Stimulated activated CD4-positive, alpha-beta T cell treated with anti-CD3 and anti-CD28 coated beads, Interleukin-15, amount 100 ng/mL, for 1 hour (primary cell): Measurements from ENCODE around the gene METTL9.
"Not testable (repeated sequence)": the region's sequence is repeated elsewhere in the genome, so short reads cannot be mapped to it uniquely, and the experiment has no call there.

Experiments
- DNase-seq, 2 donors: peaks; one replicate each; pipeline ENCODE4 v3.0.0-alpha.2; 2020; ENCODE audit warnings: low read depth in 1 of 2, low spot score in 1 of 2

The METTL9 gene

DNA sequence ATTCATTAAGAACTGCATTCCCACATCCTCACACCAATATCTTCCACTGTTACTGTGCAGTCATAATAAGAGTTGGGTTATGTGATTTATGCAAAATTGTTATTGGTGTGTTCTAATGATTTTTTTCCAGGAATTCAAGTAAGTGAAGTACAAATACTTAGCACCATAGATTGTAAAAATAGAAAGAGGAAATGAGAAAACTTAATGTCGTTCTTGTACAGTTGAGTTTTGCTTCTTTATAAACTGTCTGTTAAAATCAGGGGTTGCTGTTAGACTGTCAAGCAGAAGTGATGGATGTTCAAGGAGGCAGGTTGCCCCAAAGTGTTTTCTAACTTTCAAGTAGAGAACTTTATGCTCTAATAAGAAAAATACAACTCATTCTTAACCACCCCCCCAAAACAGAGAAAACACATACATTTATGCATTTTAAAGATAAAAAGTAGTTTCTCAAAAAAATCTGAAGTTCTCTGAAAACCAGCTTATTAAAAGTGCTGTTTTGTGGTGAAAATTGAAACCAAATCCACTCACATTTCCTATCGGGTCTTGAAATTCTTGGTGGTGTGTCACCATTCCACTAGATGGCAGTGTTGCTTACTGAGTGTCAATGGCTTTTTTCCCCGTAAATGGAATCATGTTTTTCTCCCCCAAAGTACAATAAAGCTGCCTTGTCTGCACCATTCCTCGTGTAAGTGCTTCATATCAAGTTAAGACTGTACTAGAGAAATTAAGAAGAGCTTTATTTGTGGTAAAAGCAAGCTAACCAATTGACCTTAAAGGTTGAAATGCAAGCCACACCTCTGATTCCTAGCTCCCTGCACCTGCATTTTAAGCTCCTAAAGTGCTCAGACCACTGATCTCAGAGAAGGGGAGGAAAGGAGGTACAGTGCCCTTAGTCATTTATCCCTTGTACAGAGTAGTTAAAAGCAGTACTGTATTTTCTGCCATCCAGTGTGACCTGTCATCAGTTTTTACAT lies 57.7 kb downstream of the METTL9 start:
- no peak for DNase-seq

DNA sequence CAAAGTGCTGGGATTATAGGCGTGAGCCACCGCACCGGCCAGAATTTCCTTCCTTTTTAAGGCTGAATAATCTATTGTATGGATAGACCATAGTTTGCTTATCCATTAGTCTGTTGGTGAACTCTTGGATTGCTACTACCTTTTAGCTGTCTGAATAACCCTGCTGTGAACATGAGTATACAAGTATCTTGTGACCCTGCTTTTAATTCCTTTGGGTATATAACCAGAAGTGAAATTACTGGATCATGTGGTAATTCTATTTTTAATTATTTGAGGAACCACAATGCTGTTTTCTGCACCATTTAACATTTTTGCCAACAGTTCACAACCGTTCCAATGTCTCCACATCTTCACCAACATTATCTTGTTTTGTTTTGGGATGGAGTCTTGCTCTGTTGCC lies 59.7 kb downstream of the METTL9 start:
- DNase-seq, result no peak

DNA sequence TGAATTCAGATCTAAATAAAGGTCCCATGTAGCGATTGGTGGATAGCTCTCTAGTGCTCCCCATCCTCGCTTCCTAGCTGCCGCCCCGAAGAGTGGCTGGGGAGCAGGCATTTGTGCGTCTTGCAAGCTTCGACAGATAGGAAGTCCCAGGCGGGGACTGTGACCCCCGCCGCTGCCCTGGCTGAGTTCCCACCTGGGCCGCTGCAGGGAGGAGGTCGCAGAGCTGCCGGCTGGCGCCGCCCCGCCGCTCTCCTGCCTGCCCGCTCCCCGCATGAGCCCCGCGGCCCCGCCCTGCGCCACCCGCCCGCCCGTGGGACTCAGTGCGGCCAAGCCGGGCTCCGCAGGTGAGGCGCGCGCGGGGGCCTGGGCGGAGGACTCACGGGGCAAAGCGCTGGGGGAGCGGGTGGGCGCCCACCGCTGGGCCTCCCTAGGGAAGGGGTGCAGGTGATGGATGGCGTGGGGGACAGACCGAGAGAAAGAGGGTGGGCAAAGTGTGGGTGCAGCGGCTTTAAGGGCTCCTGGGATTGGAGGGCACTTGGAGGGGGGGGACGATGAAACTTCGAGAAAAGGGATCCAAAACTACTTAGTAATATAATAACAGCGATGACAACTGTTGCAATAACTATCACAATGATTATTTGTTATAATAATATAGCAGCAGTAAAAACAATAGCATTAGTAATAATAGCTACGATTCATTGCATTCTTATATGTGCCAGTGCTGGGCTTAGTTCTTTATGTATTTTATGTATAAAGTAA lies 64.7 kb downstream of the METTL9 start, which contains the start of gene OTOA:
Gene OTOA (plus strand): TSS at position 80 of the 759 bp plus-strand sequence. CDS start 14,547 bp downstream, outside the sequence.
- DNase-seq, result peak in 1 of 2 donors; percentile 16

DNA sequence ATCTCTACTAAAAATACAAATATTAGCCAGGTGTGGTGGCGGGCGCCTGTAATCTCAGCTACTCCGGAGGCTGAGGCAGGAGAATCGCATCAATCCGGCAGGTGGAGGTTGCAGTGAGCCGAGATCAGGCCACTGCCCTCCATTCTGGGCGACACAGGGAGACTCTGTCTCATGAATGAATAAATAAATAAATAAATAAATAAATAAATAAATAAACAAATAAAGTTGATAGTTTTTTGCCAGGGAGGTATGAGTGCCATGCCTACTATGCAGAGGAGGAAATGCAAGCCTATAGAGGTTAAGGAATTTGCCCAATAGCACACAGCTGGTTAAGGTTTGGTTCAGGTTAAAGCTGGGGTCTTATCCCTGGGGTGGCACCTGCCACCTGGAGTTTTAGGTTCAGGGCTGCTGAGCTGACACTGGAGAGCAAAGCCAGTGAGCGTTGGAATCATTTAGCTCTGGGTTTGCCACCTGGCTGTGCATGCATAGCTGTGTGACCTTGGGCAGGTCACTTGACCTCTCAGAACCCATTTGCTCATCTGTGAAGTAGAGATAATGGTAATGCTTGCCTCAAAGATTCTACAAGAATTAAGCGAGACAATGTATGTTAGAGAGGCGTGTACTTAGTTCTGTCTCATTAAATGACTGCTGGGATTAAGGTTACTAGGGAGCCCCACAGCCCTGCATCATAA lies 65.6 kb downstream of the METTL9 start:
- no peak for DNase-seq

DNA sequence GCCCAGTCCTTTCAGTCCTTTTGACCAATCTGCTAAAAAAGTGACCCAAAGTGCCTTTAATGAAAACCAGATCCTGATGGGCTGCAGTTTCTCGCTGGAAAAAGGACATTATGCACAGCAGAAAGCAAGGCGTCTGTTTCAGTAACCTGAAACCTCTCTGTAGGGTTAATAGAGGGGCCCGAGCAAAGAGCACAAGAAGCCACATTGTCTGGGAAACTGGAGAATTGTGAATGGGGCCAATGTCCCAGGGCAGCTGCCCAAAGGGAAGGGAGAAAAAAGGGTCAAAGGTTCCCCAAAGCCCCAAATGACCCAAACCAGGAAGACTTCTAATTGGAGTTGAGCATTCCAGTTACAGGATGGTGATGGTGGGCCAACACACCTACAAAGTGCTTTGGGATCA lies 67.4 kb downstream of the METTL9 start:
- DNase-seq, result no peak

DNA sequence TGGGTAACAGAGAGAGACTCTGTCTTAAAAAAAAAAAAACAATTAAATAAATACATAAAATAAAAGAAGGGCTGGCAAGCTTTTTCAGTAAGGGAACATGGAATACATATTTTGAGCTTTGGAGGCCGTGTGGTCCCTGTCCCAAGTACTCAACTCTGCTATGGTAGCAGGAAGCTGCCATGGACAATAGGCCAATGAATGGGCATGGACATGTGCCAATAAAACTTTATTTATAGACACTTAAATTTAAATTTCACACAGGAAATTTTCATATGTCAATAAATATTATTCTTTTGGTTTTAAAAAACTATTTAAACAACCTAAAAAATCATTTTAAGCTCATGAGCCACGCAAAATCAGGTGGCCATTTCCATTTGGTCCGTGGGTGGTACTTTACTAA lies 68.2 kb downstream of the METTL9 start:
- DNase-seq, result no peak

DNA sequence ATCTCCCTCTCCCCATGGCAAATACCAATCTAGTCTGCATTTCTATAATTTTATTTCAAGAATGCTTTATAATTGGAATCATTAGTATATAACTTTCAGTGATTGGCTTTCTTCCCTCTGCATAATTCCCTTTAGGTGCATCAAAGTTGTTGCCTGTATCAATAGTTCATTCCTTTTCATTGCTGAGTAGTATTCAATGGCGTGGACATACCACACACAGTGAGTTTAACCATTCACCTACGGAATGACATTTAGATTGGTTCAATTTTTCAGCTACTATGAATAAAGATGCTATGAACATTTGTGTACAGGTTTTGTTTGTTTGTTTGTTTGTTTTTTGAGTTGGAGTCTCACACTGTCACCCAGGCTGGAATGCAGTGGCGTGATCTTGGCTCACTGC lies 74.1 kb downstream of the METTL9 start:
- no peak for DNase-seq

DNA sequence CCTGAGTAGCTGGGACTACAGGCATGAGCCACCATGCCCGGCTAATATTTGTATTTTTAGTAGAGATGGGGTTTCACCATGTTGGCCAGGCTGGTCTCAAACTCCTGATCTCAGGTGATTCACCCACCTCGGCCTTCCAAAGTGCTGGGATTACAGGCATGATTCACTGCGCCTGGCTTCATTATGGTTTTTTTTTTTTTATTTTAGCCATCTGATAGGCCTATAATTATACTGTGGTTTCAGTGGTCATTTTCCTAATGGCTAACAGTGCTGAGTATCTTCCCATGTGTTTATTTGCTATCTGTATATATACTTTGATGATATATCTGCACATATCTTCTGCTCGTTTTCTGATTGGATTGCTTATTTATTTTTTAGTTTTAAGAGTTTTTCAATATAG lies 75.1 kb downstream of the METTL9 start:
- not testable (repeated sequence) for DNase-seq

DNA sequence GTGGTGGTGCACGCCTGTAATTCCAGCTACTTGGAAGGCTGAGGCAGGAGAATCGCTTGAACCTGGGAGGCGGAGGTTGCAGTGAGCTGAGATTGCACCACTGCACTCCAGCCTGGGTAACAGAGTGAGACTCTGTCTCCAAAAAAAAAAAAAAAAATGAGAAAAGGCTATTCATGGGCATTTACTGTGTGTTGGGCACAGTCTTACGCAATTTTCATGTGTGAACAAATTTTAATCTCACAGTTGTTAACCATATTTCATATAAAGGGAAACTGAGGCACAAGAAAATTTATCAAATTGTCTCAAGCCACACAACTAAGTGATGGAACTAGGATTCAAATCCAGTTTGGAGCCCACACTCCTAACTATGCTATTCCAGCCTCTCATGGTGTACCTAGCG lies 81.3 kb downstream of the METTL9 start:
- DNase-seq, result not testable (repeated sequence)

DNA sequence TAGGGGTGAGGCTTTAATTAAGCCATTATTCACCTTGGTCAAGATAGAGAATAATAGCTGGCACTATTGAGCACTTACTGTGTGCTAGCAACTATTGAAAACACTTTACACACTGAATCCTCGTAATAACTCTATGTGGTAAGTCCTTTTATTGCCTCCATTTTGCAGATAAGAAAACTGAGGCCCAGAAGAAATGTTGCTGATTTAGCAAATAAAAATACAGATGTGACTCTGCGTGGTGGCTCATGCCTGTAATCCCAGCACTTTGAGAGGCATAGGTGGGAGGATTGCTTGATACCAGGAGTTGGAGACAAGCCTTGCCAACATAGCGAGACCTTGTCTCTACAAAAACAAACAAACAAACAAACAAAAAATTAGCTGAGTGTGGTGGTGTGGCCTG lies 83.8 kb downstream of the METTL9 start:
- DNase-seq, result no peak

DNA sequence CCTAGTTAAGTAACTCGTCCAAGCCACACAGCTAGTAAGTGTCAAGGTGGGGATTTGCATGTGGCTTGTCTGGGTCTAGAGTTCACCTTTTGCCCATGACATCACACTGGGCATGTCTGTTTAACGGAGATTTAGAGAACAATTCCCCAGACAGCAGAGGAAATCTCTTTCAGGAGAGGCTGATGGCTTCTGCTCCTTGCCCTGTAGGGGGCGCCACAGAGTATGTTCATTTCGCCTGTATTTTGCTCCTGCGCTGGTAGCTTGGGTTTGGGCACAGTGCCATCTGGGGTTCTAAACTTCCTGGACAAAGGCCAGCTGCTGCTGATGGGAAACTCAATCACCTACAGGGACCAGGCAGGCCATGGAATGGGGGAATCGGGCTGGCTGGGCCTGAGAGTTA lies 84.8 kb downstream of the METTL9 start:
- DNase-seq, result peak in 1 of 2 donors; percentile 9

DNA sequence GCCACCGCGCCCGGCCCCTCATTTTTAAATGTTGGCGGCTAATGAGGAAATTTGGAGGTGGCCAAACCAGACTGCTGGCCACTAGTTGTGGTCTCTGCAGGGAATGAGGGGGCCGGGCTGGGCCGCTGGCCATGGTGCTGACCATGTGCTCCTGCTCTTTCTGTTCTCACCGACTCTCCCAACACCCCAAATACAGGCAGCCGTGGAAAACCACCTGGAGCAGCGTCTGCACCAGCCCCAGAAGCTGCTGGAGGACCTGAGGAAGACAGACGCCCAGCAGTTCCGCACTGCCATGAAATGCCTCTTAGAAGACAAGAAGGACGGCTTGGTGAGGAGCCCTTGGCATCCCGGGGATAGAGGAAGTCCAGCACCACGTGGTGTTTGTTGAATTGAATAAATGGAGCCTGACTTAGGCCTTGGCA lies 85.7 kb downstream of the METTL9 start:
- DNase-seq, result no peak

DNA sequence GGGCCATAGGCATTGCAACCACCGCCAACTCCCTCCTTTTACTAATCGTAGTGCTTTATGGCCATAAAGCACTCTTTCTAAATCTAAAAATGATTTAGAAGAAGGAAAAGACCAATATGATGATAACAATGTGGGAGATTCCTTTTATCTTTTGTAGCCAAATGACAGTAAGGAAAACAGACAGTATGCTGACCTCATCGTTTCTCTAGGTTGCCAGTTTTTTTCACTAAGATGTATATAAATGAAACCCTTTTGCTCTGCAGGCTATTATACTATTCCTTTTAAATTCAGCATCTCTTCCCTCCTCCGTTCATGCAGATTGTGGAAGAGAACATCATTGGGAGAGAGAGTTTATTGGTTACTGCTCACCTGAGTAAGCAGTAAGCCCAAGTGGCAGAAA lies 89.7 kb downstream of the METTL9 start:
- DNase-seq, result no peak

DNA sequence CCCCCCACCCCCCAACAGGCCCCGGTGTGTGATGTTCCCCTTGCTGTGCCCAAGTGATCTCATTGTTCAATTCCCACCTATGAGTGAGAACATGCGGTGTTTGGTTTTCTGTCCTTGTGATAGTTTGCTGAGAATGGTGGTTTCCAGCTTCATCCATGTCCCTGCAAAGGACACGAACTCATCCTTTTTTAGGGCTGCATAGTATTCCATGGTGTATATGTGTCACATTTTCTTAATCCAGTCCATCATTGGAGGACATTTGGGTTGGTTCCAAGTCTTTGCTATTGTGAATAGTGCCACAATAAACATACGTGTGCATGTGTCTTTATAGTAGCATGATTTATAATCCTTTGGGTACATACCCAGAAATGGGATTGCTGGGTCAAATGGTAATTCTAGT lies 91.6 kb downstream of the METTL9 start:
- not testable (repeated sequence) for DNase-seq

DNA sequence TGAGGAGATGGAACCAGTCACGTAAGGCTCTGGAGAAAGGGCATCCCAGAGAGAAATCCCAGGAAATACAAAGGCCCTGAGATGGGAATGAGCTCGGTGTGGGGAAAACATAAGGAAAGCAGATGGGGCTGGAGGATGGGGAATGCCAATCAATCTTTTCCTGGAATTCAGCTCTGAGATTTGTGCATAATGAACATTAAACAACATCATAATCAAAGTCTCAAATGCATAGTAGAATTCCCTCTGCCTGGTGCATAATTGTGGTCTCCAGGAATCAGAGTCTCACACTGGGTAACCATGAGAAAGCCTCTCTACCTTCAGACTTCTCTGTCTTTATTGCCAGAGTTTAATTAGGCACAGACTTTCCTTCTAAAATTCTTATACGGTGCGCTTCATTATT lies 95.2 kb downstream of the METTL9 start:
- no peak for DNase-seq

DNA sequence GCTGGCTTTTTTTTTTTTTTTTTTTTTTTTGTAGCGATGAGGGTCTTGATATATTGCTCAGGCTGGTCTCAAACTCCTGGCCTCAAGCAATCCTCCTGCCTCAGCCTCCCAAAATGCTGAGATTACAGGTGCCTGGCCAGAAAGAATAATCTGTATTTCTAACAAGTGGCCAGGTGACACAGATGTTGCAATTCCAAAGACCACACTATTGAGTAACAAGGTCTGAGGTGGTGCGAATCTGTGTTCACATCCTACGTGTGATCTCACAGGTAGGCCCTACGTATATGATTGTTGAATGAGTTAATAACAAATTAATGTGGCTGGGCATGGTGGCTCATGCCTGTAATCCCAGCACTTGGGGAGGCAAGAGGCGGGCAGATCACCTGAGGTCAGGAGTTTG lies 97.7 kb downstream of the METTL9 start:
- no peak for DNase-seq

DNA sequence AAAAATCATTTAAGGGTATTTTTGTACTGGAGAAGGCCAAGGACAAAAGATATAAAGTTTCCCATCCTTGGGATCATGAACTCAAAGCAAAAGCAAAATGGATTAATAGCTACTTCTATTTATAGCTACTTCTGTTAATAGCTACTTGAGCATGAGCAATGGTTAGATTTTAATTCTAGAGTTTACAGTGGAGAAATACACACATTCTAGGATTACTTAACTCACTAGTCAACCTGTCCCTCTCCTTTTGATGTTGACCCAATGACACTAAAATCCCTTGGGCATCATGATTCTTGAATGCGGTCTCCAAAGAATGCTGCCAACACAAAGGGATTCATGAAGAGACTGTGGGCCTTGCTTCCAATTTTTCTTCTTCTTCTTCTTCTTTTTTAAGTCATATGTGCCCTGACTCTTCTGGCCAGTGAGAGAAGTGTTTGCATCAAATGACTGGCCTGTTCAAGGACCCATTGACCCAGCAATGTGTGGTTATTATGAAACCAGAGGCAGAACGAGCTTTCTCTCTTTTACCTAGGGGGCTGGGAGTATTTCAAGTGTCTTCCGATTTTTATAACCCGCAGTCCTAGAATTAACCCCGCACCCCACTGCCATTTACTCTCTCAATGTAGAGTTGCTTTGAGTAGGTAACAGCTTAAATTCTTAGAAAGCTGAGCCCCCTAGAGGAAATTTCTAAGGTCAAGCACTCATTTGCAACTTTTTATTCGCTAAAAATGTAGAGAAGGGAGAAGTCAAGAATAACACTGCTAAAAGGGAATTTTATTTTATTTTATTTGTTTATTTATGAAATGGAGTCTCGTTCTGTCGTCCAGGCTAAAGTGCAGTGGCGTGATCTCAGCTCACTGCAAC lies 99.0 kb downstream of the METTL9 start:
- DNase-seq, result no peak

DNA sequence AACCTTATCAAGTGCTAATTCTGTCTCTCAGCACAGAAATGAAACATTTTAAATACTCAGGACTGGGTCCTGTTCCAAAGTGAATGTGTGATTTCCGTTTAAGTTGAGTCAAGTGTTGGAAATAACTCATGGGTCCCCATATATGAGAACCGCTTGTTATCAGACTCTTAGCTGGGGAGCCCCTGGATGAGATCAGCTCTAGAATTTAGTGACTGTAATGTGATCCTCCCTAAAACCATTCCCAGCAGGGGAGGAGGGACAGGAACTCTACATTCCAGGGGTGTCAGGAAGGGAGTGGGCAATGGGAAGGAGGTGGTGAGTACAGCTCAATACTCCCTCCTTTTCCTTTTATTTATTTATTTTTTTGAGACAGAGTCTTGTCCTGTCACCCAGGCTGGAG lies 101.9 kb downstream of the METTL9 start:
- no peak for DNase-seq

DNA sequence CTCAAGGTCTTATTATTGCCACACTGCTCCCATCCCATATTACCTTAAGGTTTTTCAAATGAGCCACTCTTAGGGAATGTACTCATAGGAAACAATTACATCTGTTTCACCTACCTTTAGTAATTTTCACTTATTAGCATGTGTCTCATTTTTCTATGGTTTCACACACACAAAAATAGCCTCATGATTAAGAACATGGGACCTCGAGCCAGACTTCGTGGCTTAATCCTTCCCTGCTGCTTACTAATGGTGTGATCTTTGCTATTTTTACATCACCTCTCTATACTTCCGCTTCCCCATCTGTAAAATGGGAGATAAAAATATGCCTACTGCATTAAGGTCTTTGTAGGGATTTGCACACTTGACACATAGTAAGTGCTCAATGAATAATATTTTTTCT lies 102.9 kb downstream of the METTL9 start:
- DNase-seq, result no peak

DNA sequence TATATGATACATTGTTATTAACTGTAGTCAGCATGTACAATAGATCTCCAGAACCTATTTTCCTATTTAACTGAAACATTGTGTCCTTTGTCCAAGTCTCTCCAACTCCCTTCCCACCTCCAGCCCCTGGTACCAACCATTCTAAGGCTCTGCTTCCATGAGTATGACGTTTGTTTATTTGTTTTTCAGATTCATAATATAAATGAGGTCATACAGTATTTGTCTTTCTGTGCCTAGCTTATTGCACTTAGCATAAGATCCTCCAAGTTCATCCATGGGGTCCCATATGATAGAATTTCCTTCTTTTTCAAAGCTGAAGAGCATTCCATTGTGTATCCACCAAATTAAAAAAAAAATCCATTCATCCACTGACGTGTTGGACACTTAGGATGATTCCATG lies 103.8 kb downstream of the METTL9 start:
- no peak for DNase-seq
